IMR-90 (cell line): Measurements from ENCODE around the gene ERP44.

Experiments used
- CEBPB ChIP-seq: IDR thresholded peaks from 2 replicates; pipeline ENCODE4 v1.6.1; 2012; ENCODE audit warnings: low read depth, low read length, improper control_type of control experiment
- CHD1 ChIP-seq: IDR thresholded peaks from 2 replicates; pipeline ENCODE4 v1.6.1; 2012; ENCODE audit warnings: low read depth, low read length, improper control_type of control experiment
- CTCF ChIP-seq: conservative IDR thresholded peaks from 2 replicates; pipeline ENCODE4 v1.5.1; 2012; ENCODE audit warnings: mild to moderate bottlenecking, low read depth, low read length, improper control_type of control experiment
- MAFK ChIP-seq: IDR thresholded peaks from 2 replicates; pipeline ENCODE4 v1.6.1; 2012; ENCODE audit warnings: low read depth, low read length, improper control_type of control experiment
- MXI1 ChIP-seq: IDR thresholded peaks from 2 replicates; pipeline ENCODE4 v1.6.1; 2012; ENCODE audit warnings: low read depth, mild to moderate bottlenecking, low read length, moderate library complexity, borderline replicate concordance
- POLR2A ChIP-seq: IDR thresholded peaks from 2 replicates; pipeline ENCODE4 v1.6.1; 2012; ENCODE audit warnings: mild to moderate bottlenecking, low read depth, low read length
- RCOR1 ChIP-seq: IDR thresholded peaks from 2 replicates; pipeline ENCODE4 v1.6.1; 2012; ENCODE audit warnings: mild to moderate bottlenecking, low read length, improper control_type of control experiment; ENCODE audit not compliant: insufficient replicate concordance
- RFX5 ChIP-seq: IDR thresholded peaks from 2 replicates; pipeline ENCODE4 v1.8.0; 2012; ENCODE audit warnings: low read depth, mild to moderate bottlenecking, low read length, moderate library complexity

GRCh38 chr9:100072805-100073204, 26.0 kb downstream of the ERP44 start:
- TF ChIP-seq CTCF (no peak), CHD1 (no peak), POLR2A (no peak), MAFK (0 out of 2 replicates have a peak, but pooled peaks have one; percentile 23), RCOR1 (no peak), CEBPB (no peak), MXI1 (no peak), RFX5 (no peak)
